AG20443 (cell line): ENCODE data around the gene CD300A.

Experiments
- DNase-seq: peaks from one replicate; pipeline ENCODE4 v3.0.0; 2012; ENCODE audit warnings: low spot score, mixed read lengths

Gene CD300A

DNA sequence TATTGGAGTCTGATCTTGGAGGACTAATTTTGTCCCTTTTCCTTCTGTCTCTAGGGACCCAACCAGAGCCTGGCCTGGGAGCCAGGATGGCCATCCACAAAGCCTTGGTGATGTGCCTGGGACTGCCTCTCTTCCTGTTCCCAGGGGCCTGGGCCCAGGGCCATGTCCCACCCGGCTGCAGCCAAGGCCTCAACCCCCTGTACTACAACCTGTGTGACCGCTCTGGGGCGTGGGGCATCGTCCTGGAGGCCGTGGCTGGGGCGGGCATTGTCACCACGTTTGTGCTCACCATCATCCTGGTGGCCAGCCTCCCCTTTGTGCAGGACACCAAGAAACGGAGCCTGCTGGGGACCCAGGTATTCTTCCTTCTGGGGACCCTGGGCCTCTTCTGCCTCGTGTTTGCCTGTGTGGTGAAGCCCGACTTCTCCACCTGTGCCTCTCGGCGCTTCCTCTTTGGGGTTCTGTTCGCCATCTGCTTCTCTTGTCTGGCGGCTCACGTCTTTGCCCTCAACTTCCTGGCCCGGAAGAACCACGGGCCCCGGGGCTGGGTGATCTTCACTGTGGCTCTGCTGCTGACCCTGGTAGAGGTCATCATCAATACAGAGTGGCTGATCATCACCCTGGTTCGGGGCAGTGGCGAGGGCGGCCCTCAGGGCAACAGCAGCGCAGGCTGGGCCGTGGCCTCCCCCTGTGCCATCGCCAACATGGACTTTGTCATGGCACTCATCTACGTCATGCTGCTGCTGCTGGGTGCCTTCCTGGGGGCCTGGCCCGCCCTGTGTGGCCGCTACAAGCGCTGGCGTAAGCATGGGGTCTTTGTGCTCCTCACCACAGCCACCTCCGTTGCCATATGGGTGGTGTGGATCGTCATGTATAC lies 26.5 kb upstream of the CD300A start:
- DNase-seq = no peak

DNA sequence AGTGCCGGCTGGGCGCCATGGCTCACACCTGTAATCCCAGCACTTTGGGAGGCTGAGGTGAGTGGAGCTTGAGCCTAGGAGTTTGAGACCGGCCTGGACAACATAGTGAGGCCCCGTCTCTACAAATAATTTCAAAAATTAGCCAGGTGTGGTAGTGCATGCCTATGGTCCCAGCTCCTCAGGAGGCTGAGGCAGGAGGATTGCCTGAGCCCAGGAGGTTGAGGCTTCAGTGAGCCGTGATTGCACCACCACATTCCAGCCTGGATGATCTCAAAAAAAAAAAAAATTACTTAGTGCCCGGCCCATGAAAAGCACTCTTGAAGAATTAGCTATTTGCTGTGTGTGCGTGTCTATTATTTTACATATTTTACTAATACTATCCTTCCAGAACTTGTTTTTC lies 24.9 kb upstream of the CD300A start:
- DNase-seq = no peak

DNA sequence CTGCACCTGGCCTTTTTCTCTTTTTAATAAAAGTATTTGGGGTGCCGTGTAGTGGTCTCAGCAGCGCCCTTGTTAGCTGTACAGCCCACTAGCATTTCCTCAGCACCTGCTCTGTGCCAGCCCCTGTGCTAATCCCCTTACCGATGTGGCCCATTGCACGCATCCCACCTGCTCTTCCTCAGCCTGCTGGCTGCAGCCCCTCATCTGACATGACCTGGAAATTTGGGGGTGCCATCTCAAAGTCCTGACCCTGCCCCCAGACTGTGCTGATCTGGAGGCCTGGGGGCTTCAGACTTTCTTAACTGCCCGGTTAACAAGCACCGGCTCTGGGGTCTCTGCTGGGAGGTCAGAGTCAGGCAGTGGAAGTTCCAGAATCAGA lies 24.2 kb upstream of the CD300A start:
- DNase-seq = no peak

DNA sequence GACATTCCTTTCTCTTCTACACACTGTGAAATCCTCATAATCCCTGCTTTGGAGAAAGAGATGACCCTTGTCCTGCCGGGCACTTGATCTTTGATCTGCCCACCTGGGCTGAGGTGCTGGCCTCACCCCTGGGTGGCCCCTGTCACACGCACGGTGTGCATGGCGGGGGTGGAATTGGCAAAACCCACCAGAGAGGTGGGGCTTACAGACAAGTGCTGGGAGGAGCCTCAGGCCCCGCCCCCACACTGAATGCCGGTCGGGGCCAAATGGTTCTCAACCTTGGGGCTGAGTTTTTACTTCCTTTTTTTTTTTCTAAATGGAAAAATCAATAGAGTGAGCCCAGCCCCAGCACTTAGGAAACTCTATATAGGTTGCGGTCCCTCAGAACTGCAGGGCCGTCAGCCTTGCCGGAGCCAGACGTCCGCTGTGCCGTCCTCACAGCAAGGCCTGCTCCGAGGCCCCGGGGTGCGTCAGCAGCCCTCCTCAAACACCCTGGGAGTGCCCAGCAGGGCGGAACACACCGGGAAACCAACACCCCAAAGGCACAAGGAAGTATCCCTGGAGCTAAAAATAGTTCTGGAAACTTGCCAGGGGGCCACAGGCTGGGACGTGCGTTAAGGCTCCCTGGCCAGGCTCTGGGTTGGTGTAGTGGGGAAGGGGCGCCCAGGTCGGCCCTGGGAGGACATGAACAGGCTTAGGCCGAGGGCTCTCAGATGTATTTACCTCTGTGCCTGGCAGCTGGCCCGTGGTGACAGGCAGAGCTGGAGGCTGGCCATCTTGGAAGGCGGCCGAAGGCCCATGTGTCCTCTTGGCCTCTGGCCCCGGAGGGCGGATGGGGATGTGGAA lies 23.5 kb upstream of the CD300A start:
- DNase-seq = no peak

DNA sequence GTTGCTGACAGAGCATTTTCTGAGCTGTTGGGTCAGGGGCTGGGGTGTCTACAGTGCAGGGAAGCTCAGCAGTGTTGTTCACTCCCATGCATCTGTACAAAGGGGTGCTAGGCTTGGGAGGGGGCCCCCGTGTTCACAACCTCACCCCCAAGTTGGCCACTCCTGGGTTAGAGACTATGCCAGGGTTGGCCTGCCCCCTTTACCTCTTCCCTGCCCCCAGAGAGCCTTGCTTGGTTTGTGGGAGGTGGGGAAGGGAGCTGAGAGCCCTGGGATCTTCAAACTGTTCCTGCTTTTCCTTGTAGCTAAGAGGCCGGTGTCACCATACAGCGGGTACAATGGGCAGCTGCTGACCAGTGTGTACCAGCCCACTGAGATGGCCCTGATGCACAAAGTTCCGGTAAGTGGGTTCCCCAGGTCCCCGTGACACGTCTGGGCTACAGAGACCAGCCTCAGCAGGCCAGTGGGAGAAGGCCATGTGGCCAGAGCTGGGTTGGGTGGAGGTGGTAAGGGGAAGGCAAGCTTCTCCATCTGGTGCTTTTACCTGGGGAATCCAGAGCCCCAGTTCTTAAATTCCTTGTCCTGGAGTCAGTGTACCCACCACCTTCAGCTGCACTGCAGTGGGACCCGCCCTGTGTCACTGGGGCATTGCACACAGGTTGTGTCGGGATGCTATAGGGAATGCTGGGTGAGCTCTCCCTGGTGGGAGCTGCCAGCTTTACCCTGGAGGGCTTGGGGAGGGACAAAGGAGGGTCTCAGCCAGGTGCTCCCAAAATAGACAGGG lies 22.7 kb upstream of the CD300A start:
- DNase-seq = no peak

DNA sequence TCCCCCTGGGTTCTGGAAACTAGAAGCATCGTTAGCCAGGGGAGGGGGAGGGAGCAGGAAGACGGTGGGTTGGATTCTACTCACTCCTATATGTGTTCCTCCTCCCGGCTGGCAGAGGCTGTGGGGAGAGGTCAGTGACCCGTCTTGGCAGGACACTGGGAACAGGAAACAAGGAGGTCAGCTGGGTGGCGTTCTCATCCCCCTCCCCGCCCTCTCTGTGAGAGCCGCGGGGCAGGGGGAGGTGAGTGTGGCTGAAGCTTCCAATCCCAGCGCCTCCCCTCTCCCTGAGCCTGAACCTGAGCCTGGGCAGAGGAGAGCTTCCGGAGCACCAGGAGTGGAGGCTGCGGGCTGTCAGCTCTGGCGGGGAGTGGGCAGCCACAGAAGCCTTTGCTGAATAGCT lies 22.0 kb upstream of the CD300A start:
- DNase-seq = no peak

DNA sequence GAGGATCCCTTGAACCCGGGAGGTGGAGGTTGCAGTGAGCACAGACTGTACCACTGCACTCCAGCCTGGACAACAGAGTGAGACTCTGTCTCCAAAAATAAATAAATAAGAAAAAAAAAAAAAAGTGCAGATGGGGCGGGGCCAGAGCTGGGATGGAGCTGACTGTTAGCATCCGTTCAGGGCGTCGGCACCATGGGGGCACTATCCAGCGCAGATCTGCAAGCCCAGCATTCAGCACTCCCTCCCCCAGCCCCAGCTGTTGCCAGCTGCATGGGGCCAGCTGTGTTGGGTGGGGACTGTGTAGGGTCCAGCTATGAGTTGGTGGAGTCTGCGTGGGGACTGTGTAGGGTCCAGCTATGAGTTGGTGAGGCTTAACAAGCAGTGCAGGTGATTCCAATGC lies 21.3 kb upstream of the CD300A start:
- no peak for DNase-seq

DNA sequence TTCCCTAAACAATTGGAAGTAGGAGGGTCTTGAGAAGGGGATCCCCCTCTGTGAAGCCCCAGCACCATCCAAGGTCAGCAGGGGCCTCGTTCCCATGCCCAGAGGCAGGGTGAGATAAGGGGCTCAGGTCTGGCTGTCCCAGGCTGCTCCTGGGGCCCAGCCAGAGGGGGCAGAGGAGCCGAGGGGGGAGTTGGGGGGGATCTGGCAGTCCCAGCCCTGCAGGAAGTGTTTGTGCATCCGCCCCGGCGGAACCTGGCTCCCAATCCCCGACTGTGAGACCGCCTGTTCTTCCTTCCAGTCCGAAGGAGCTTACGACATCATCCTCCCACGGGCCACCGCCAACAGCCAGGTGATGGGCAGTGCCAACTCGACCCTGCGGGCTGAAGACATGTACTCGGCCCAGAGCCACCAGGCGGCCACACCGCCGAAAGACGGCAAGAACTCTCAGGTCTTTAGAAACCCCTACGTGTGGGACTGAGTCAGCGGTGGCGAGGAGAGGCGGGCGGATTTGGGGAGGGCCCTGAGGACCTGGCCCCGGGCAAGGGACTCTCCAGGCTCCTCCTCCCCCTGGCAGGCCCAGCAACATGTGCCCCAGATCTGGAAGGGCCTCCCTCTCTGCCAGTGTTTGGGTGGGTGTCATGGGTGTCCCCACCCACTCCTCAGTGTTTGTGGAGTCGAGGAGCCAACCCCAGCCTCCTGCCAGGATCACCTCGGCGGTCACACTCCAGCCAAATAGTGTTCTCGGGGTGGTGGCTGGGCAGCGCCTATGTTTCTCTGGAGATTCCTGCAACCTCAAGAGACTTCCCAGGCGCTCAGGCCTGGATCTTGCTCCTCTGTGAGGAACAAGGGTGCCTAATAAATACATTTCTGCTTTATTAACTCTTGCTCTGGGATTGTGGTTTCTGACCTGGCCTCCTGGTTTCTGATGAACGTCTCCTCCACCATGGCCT lies 19.6 kb upstream of the CD300A start:
- no peak for DNase-seq

DNA sequence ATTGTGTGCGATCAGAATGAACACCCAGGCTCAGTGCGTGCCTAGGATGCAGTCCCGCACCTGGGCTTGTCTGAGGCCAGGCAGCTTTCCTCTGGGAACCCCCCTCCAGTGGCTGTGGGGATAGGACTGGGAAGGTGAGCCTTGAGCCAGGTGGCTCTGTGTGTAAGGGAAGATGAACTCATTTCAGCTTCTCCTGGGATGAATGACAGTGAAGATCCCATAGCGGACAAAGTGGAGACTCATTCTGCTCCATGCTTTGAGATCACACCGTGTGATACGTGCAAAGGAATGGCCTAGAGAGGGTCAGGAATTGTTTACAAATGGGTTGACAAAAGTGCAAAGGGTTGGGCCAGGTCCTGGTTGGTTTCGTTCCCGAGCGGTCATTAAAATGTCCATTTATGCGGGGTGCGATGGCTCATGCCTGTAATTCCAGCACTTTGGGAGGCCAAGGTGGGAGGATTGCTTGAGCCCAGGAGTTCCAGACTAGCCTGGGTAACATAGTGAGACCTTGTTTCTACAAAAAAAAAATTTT lies 18.7 kb upstream of the CD300A start:
- DNase-seq = no peak

DNA sequence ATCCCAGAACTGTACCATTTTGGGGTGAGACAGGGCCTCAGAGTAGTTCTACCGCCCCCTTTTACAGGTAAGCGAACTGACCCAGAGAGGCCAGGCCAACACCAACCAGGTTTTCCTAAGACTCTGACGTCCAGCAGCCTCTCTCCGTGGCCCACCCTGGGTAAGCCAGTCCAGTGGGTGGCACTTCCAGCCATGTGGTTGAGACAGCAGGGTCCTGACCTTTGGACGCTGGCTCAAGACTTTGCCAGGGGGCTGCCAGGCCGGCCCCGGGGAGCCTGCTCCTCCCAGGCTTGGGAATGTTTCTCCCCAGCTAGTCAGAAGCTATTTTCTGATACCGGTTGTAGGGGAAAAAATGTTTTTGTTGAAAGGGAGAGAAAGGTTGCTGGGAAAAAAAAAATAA lies 17.7 kb upstream of the CD300A start:
- DNase-seq = no peak

DNA sequence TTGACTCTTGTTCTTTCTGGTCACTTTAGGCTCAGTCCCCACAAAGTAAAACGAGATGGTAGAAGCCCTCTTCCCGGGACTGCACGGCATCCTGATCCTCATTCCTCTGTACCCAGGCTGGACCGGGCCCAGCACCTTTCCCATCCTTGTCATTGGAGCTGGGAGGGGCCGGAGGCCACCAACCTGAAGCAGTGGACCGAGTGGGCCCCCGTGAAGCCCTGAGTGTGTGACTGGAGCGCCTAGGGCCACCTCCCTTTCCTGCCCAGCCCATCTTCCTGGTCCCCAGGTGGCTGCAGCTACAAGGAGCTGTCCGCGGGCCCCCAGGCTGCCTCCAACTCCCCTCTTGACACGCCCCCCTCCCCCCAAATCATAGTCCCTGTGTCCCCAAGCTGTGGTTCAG lies 17.1 kb upstream of the CD300A start:
- DNase-seq = no peak

DNA sequence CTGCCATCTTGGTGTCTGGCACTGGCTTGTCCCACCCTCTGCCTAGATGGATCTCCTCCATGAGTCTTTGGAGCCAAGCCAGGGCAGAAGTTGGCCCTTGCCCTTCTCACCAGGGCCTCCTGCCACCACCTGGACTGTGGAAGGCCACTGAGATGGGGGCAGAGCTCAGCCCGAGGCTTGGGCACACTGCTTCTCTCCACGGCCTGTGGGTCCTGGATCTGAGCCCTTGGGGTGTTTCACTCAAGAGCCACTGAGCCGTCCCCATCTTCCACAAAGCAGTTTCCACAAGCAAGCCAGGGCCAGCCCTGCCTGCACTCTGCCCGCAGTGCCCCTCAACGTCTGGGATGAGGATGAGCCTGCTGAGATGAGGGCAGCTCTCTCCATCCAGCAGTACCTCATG lies 16.7 kb upstream of the CD300A start:
- no peak for DNase-seq

DNA sequence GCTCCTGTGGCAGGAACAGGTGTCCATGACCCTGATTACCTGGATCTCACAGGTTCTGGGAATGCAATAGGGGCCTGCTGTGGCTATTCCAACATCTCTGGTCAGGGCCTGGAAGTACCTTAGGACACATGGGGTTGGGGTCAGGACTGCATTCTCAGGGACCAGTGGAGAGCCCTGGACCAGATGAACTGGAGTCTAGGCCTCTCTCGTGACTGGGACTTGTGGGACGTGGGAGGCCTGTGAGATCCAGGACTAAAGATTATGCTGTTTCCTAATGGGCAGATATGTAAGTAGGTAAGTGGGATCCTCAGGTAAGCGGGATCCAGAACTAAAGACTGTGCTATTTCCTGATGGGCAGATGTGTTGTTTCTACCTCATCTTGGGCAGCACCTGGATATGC lies 16.2 kb upstream of the CD300A start:
- DNase-seq = no peak

DNA sequence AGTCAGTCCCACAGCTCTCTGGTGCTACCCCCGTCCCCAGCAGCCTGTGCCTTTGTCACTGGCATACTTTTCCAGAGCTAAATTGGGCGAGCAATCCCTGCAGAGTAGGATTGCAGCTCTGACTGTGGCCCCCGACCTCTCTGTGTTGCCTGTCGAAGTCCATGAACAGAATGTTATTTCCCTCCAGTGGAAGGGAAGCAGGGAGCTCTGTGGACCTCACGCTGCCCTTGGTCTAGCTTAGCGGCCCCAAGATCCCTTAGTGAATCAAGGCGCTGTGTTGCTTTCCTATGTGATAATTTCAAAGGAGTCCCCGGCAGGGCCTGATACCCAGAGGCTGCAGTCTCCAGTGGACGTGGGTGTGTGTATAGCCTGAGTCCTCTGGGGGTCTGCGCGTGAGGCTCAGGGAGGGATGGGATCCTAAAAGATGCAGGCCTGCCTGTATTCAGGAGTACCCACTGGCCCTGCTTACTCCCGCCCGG lies 15.5 kb upstream of the CD300A start:
- no peak for DNase-seq

DNA sequence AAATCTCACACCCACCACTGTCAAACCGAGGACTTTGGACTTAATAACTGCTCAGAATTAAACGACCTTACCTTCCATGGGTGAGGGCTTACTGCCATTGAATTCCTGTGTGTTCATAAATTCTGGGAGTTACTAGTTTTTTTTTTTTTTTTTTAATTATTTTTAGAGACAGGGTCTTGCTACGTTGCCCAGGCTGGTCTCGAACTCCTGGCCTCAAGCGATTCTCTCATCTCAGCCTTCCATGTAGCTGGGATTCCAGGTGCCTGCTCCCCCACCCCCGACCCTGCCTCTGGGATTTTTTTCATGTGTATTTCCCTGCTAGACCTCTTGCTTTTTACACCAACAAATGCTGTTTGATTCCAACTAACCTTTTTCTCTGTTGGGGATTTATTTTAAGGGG lies 14.9 kb upstream of the CD300A start:
- DNase-seq = no peak

DNA sequence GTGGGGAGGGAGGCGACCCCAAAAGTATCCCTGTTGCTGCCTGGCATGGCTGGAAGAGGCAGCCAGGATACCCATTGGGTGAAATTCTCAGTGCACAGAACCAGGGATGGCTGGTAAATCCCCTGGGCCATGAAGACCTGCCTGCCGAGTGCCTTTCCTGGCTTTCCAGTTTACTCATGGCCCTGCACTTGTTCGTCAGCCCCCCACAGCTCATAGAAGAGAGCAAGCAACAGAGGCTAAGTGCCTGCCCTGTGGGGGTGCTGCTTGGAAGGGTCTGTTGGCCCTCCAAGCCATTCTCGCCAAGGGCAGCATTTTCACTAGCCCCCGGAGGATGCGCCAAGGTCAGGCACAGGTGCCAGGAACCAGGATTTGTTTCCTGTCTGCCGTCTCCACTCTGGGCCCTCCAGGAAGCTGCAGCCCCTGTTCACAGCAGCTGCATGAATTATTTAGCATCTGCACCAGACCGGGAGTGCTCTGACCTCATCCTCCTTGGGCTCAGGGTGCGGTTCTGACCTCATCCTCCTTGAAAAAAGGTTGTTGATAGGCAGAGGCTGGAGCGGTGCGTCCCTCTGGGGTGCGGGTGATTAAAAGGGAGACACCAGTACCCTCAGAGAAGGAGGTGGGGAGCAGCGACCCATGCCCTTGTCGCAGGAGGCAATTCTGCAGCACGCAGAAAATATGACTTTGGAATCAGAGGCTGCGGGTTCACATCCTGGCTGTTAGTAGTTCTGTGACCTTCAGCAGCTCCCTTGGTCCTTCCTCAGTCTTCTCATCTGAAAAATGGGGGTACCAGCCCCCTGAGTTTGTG lies 14.2 kb upstream of the CD300A start:
- DNase-seq = no peak

DNA sequence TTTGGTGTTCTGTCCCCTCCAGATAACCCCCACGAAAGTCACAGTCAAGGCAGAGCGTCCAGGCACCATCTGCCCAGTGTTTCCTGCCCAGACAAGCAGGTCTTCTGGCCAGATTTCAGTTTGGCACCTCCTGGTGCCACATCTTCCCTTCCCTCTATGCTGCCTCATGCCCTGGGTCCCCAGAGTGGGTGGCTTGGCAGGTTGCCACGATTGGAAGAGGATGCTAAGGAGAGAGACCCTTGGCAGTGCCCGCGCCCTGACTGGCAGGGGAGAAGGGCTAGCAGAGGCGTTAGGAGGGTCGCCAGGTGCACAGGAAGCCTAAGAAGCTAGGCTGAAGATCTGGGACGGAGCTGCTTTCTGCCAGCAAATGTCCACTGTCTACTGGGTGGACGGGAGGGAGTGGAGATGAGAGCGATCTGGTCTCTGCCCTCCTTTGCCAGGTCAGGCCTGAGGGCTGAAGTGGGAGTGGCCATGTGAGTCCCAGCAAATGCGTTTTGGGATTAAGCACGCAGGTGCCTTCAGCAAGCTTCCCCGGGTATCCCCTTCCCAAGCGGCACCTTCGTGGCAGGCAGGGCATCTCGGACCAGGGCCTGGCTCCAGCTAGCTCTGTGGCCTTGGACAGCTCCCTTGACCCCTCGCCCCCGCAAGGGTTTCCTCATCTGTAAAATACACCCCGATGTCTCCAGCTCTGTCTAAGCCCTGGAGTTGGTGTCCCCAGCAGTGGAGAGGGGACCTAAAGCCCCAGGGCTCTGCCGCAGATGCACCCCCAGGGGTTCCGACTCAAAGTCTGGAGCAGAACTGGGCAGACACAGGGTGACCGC lies 13.4 kb upstream of the CD300A start:
- DNase-seq = no peak

DNA sequence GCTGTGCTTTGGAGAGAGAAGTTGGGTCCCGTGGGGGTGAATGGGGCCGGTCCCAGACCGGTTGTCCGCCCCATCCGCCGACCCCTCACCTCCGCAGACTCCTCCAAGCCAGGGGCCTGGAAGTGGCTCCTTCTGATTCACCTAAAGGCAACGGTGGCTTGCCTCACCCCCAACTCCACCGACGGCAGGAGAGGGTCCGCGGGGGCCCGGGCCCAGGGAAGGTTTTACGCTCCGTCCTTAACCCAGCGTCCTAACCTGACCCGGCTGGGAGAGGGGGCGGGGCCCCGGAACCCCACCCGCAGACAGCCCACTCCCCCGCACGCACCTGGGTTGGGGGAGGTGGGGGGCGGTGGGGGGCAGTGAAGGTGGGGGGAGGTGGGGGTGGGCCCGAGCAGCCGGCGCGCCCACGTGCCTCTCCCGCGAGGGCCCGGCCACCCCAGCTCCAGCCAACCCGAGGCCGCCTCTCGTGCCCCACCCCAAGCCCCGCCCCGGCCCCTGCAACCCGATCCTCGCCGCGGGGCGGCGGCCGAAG lies 12.7 kb upstream of the CD300A start:
- DNase-seq = peak; percentile 98
